GM13976 (cell line): ENCODE data around the gene TMEM132A.

Experiments used
- DNase-seq: peaks from one replicate; pipeline ENCODE4 v3.0.0; 2012; ENCODE audit warnings: low spot score
- CTCF ChIP-seq: IDR thresholded peaks from 2 replicates; pipeline ENCODE4 v1.5.1; 2012; ENCODE audit warnings: borderline replicate concordance, mild to moderate bottlenecking; ENCODE audit not compliant: insufficient read depth; ENCODE audit errors: extremely low read depth, missing control alignments, control extremely low read depth
- in situ Hi-C: fragments of 300-500 bp; cut with MboI; formaldehyde crosslinking; loops from one replicate; pipeline ENCODE4 v1.12.0; 2022; ENCODE audit warnings: low sequenced_read_pairs, mixed read lengths, inconsistent platforms; ENCODE audit not compliant: unreplicated experiment

TMEM132A gene

GRCh38 chr11:60919956-60920355 is 4.3 kb upstream of the TMEM132A start:
- no peak for DNase-seq
- in situ Hi-C loops, result no loop called here
- no peak for TF ChIP-seq CTCF

- in situ Hi-C loops, result no loop called here
- no peak for TF ChIP-seq CTCF
- no peak for DNase-seq
Observed at GRCh38 chr11:60921259-60921658, 3.0 kb upstream of the TMEM132A start.

- no peak for TF ChIP-seq CTCF
- in situ Hi-C loops, result no loop called here
- DNase-seq, result no peak
Observed at GRCh38 chr11:60921777-60922335, 2.4 kb upstream of the TMEM132A start.

GRCh38 chr11:60922906-60923305 is 1.4 kb upstream of the TMEM132A start:
- no peak for TF ChIP-seq CTCF
- DNase-seq, result no peak
- in situ Hi-C loops, result no loop called here

- no peak for DNase-seq
- in situ Hi-C loops, result no loop called here
Observed at GRCh38 chr11:60923326-60923725, 934 bp upstream of the TMEM132A start.

GRCh38 chr11:60923800-60924109 is 505 bp upstream of the TMEM132A start:
- DNase-seq, result peak; percentile 34
- in situ Hi-C loops, result no loop called here
- no peak for TF ChIP-seq CTCF

More at GRCh38 chr11:60923326-60923725, 934 bp upstream of the TMEM132A start:
- no peak for TF ChIP-seq CTCF
